ENCODE results near the gene CCDC27. TPM values are rescaled to one million over a fixed set of nuclear protein-coding genes. Genes with fewer than 3 reads are reported as not detected.

Gene CCDC27
- total RNA-seq, 6 experiments from 2014 or later, result not detected

- H3K27me3 ChIP-seq, result no peaks in the 10 kb centered on the region
- H3K27ac ChIP-seq, result no peak overlapping the region
- H3K4me3 ChIP-seq, result peak overlapping the region; percentile 56 to 73 (median 56)
- 83% methylated on average over 10 of the region's 32 CpGs for WGBS (ENCODE audit: insufficient coverage, low coverage, low lambda C conversion rate, missing lambda C conversion rate)
- no peak for TF ChIP-seq POLR2A (IDR thresholded peaks at IDR 0.05)
- no peak for TF ChIP-seq CTCF (IDR thresholded peaks at IDR 0.05)
- H3K4me1 ChIP-seq, result peaks cover 0 to 36% (median 11%) of the 10 kb centered on the region in 4 donors
- no peaks in the 10 kb centered on the region for H3K9me3 ChIP-seq
- no peaks in the 10 kb centered on the region for H3K36me3 ChIP-seq
- ATAC-seq (no peak), DNase-seq (no peak)
- intact Hi-C loops (cut with DNase I), result no loop called here
Observed at GRCh38 chr1:3771108-3772026, 19.1 kb downstream of the CCDC27 start.

GRCh38 chr1:3772027-3772714, 19.9 kb downstream of the CCDC27 start:
- Histone ChIP-seq H3K4me1 (peaks cover 0 to 37% (median 12%) of the 10 kb centered on the region in 4 donors), H3K27ac (no peak overlapping the region), H3K9me3 (no peaks in the 10 kb centered on the region), H3K4me3 (peak overlapping the region; percentile 67 to 74 (median 73)), H3K27me3 (no peaks in the 10 kb centered on the region), H3K36me3 (no peaks in the 10 kb centered on the region)
- DNase-seq, result peak; percentile 95 to 96 (median 96)
- peak; percentile 79 to 87 (median 84) for ATAC-seq
- WGBS (ENCODE audit: insufficient coverage, low coverage, low lambda C conversion rate, missing lambda C conversion rate), result 3% methylated on average over 24 of the region's 61 CpGs
- TF ChIP-seq CTCF (IDR thresholded peaks at IDR 0.05) (no peak), POLR2A (IDR thresholded peaks at IDR 0.05) (no peak)
- intact Hi-C loops (cut with DNase I), result no loop called here

- 21% methylated on average over 5 of the region's 55 CpGs for WGBS (ENCODE audit: insufficient coverage, low coverage, low lambda C conversion rate, missing lambda C conversion rate)
- no peak for TF ChIP-seq POLR2A (IDR thresholded peaks at IDR 0.05)
- TF ChIP-seq CTCF (IDR thresholded peaks at IDR 0.05), result no peak
- intact Hi-C loops (cut with DNase I), result no loop called here
- Histone ChIP-seq H3K27ac (peak within 1 kb of the TSS in 2 of 3 donors; percentile 28 to 37), H3K4me3 (peak within 1 kb of the TSS; percentile 67 to 74 (median 73)), H3K27me3 (no peaks in the 10 kb centered on the region), H3K9me3 (no peaks in the 10 kb centered on the region), H3K36me3 (no peaks in the 10 kb centered on the region), H3K4me1 (peaks cover 0 to 36% (median 12%) of the 10 kb centered on the region in 4 donors)
- DNase-seq (no peak), ATAC-seq (peak in 2 of 4 donors; percentile 0 to 2)
Observed at GRCh38 chr1:3772715-3773571, 20.7 kb downstream of the CCDC27 start, which contains the start of gene SMIM1. Gene SMIM1, plus strand, starts transcription at chr1:3772749. Its CDS starts 2,625 bp downstream, at chr1:3775374.

Data from right lobe of liver (tissue), 6 donors.